Measurements from ENCODE around the gene NAIF1.
"Not testable (repeated sequence)": the region's sequence is repeated elsewhere in the genome, so short reads cannot be mapped to it uniquely, and the experiment has no call there.

NAIF1 gene, protein sequence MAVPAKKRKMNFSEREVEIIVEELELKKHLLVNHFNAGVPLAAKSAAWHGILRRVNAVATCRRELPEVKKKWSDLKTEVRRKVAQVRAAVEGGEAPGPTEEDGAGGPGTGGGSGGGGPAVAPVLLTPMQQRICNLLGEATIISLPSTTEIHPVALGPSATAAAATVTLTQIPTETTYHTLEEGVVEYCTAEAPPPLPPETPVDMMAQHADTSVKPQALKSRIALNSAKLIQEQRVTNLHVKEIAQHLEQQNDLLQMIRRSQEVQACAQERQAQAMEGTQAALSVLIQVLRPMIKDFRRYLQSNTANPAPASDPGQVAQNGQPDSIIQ

GRCh38 chr9:128066713-128067644 is at the start of gene NAIF1:
Gene NAIF1, minus strand, starts transcription at chr9:128067320. Its CDS starts 219 bp downstream, at chr9:128067101.
- Histone ChIP-seq H3K4me1 (peaks cover 14% of the 10 kb centered on the region), H3K27me3 (ENCODE audit: low read depth) (no peaks in the 10 kb centered on the region), H3K4me3 (peak within 1 kb of the TSS; percentile 66), H3K9me3 (no peaks in the 10 kb centered on the region), H3K36me3 (replicated peaks) (no peaks in the 10 kb centered on the region)
- DNase-seq (ENCODE audit: low spot score in 2 of 2), result peak; percentile 97
- in situ Hi-C loops (cut with MboI; ENCODE audit: low sequenced_read_pairs), result no loop called here

- in situ Hi-C loops (cut with MboI; ENCODE audit: low sequenced_read_pairs), result no loop called here
- H3K36me3 ChIP-seq (replicated peaks), result peaks cover 4% of the 10 kb centered on the region
- H3K4me3 ChIP-seq, result no peak overlapping the region
- no peak for DNase-seq (ENCODE audit: low spot score in 2 of 2)
- no peaks in the 10 kb centered on the region for H3K27me3 ChIP-seq (ENCODE audit: low read depth)
- H3K4me1 ChIP-seq, result no peaks in the 10 kb centered on the region
- no peaks in the 10 kb centered on the region for H3K9me3 ChIP-seq
Measured at GRCh38 chr9:128116104-128117083, 49.3 kb upstream of the NAIF1 start.

GRCh38 chr9:128115187-128116103 is 48.3 kb upstream of the NAIF1 start:
- no peak overlapping the region for H3K4me3 ChIP-seq
- no peaks in the 10 kb centered on the region for H3K9me3 ChIP-seq
- no peaks in the 10 kb centered on the region for H3K4me1 ChIP-seq
- H3K27me3 ChIP-seq (ENCODE audit: low read depth), result no peaks in the 10 kb centered on the region
- no peaks in the 10 kb centered on the region; the same call in none of the 2 replicates for H3K36me3 ChIP-seq (replicated peaks)
- in situ Hi-C loops (cut with MboI; ENCODE audit: low sequenced_read_pairs), result no loop called here
- DNase-seq (ENCODE audit: low spot score in 2 of 2), result no peak

GRCh38 chr9:128114326-128115186 is 47.4 kb upstream of the NAIF1 start:
- Histone ChIP-seq H3K4me1 (no peaks in the 10 kb centered on the region), H3K36me3 (replicated peaks) (no peaks in the 10 kb centered on the region; the same call in none of the 2 replicates), H3K27me3 (ENCODE audit: low read depth) (no peaks in the 10 kb centered on the region), H3K4me3 (no peak overlapping the region), H3K9me3 (no peaks in the 10 kb centered on the region)
- no peak for DNase-seq (ENCODE audit: low spot score in 2 of 2)
- in situ Hi-C loops (cut with MboI; ENCODE audit: low sequenced_read_pairs), result no loop called here

- in situ Hi-C loops (cut with MboI; ENCODE audit: low sequenced_read_pairs), result no loop called here
- H3K27me3 ChIP-seq (ENCODE audit: low read depth), result no peaks in the 10 kb centered on the region
- no peak for DNase-seq (ENCODE audit: low spot score in 2 of 2)
- H3K4me1 ChIP-seq, result no peaks in the 10 kb centered on the region
- H3K36me3 ChIP-seq (replicated peaks), result no peaks in the 10 kb centered on the region; the same call in none of the 2 replicates
- H3K9me3 ChIP-seq, result no peaks in the 10 kb centered on the region
- H3K4me3 ChIP-seq, result no peak overlapping the region
Measured at GRCh38 chr9:128113526-128114325, 46.6 kb upstream of the NAIF1 start.

GRCh38 chr9:128111726-128112125 is 44.6 kb upstream of the NAIF1 start:
- DNase-seq (ENCODE audit: low spot score in 2 of 2); H3K4me3 ChIP-seq; H3K4me1 ChIP-seq; H3K9me3 ChIP-seq; H3K27me3 ChIP-seq (ENCODE audit: low read depth); in situ Hi-C loops (cut with MboI; ENCODE audit: low sequenced_read_pairs): not testable (repeated sequence)
- peaks cover 16% of the 10 kb centered on the region for H3K36me3 ChIP-seq (replicated peaks)

- no peaks in the 10 kb centered on the region for H3K27me3 ChIP-seq (ENCODE audit: low read depth)
- no peak for DNase-seq (ENCODE audit: low spot score in 2 of 2)
- H3K4me1 ChIP-seq, result no peaks in the 10 kb centered on the region
- no peak overlapping the region for H3K4me3 ChIP-seq
- peaks cover 33% of the 10 kb centered on the region for H3K36me3 ChIP-seq (replicated peaks)
- no peaks in the 10 kb centered on the region for H3K9me3 ChIP-seq
- in situ Hi-C loops (cut with MboI; ENCODE audit: low sequenced_read_pairs), result no loop called here
Measured at GRCh38 chr9:128109050-128109709, 42.1 kb upstream of the NAIF1 start.

DNA sequence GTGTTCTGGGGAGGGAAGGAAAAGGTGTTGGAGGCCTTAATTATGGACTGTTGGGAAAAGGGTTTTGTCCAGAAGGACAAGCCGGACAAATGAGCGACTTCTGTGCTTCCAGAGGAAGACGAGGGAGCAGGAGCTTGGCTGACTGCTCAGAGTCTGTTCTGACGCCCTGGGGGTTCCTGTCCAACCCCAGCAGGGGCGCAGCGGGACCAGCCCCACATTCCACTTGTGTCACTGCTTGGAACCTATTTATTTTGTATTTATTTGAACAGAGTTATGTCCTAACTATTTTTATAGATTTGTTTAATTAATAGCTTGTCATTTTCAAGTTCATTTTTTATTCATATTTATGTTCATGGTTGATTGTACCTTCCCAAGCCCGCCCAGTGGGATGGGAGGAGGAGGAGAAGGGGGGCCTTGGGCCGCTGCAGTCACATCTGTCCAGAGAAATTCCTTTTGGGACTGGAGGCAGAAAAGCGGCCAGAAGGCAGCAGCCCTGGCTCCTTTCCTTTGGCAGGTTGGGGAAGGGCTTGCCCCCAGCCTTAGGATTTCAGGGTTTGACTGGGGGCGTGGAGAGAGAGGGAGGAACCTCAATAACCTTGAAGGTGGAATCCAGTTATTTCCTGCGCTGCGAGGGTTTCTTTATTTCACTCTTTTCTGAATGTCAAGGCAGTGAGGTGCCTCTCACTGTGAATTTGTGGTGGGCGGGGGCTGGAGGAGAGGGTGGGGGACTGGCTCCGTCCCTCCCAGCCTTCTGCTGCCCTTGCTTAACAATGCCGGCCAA is 41.3 kb upstream of the NAIF1 start:
- no peaks in the 10 kb centered on the region for H3K4me1 ChIP-seq
- H3K4me3 ChIP-seq, result no peak overlapping the region
- in situ Hi-C loops (cut with MboI; ENCODE audit: low sequenced_read_pairs), result no loop called here
- H3K27me3 ChIP-seq (ENCODE audit: low read depth), result no peaks in the 10 kb centered on the region
- no peaks in the 10 kb centered on the region for H3K9me3 ChIP-seq
- DNase-seq (ENCODE audit: low spot score in 2 of 2), result no peak
- peaks cover 40% of the 10 kb centered on the region for H3K36me3 ChIP-seq (replicated peaks)

GRCh38 chr9:128107468-128108268 is 40.5 kb upstream of the NAIF1 start:
- H3K27me3 ChIP-seq (ENCODE audit: low read depth), result no peaks in the 10 kb centered on the region
- H3K9me3 ChIP-seq, result no peaks in the 10 kb centered on the region
- peak in 1 of 2 experiments; percentile 6 for DNase-seq (ENCODE audit: low spot score in 2 of 2)
- in situ Hi-C loops (cut with MboI; ENCODE audit: low sequenced_read_pairs), result no loop called here
- H3K4me3 ChIP-seq, result no peak overlapping the region
- H3K36me3 ChIP-seq (replicated peaks), result peaks cover 48% of the 10 kb centered on the region
- H3K4me1 ChIP-seq, result no peaks in the 10 kb centered on the region
